GM12892 (cell line): ENCODE data around the gene AK8.

Experiments
- DNase-seq: peaks from one replicate; pipeline ENCODE4 v3.0.0; 2011; ENCODE audit not compliant: insufficient read length
- FAIRE-seq: peaks from 2 replicates; lab custom pipeline; 2011; peaks lifted over from hg19 to GRCh38; lab: Jason Lieb, UNC
- POLR2A ChIP-seq: IDR thresholded peaks from 2 replicates; pipeline ENCODE4 v1.6.1; 2011; ENCODE audit warnings: low read depth, low read length, control low read depth
- POLR2AphosphoS5 ChIP-seq: IDR thresholded peaks from 2 replicates; pipeline ENCODE4 v1.6.1; 2011; ENCODE audit warnings: low read depth, low read length, control low read depth
- TAF1 ChIP-seq: IDR thresholded peaks from 2 replicates; pipeline ENCODE4 v1.6.1; 2011; ENCODE audit warnings: low read depth, mild to moderate bottlenecking, control low read depth, low read length, borderline replicate concordance

Gene AK8

DNA sequence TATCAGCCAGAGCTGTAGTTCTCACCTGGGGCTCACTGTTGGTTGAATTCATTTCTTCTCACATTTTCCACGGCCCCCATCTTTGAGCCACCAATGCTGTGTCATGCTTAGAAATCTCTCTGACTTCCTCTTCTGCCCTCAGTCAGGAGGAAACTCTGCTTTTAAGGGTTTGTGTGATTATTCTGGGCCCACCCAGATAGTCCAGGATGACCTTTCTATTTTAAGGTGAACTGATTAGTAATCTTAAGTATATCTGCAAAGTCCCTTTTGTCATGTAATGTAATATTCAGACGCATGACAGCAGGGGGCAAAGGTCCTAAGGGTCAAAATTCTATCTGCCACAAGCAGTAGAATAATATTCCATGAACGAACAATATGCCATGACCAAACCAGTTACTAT, 88.4 kb downstream of the AK8 start:
- no peak for FAIRE-seq
- TF ChIP-seq POLR2AphosphoS5 (no peak), TAF1 (no peak), POLR2A (no peak)
- no peak for DNase-seq

- no peak for DNase-seq
- TF ChIP-seq POLR2A (no peak), TAF1 (no peak), POLR2AphosphoS5 (no peak)
- no peak for FAIRE-seq
Observed at GRCh38 chr9:132788378-132788777, 89.7 kb downstream of the AK8 start.

GRCh38 chr9:132787748-132788159, 90.3 kb downstream of the AK8 start:
- FAIRE-seq, result peak; percentile 5
- no peak for DNase-seq
- TF ChIP-seq POLR2A (no peak), POLR2AphosphoS5 (no peak), TAF1 (no peak)

DNA sequence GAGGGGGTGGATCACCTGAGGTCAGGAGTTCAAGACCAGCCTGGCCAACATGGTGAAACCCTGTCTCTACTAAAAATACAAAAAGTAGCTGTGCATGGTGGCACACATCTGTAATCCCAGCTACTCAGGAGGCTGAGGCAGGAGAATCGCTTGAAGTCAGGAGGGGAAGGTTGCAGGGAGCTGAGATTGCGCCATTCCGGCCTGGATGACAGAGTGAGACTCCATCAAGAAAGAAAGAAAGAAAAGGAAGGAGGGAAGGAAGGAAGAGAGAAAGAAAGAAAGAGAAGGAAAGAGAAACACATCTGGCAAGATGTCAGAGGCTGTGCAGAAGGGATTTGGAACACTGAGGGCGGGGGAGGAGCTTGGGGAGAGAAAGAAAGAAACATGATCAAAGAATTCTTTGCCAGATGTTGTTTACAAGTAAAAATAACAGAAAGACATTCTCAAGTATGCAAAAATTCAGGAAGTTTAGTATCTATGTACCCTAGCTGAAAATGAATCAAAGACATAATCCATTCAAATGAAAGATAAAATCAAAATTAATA, 93.7 kb downstream of the AK8 start:
- DNase-seq, result no peak
- FAIRE-seq, result no peak
- TF ChIP-seq POLR2AphosphoS5, result no peak
- no peak for TF ChIP-seq POLR2A
- no peak for TF ChIP-seq TAF1

GRCh38 chr9:132783006-132783405, 95.1 kb downstream of the AK8 start:
- FAIRE-seq, result no peak
- TF ChIP-seq TAF1 (no peak), POLR2AphosphoS5 (no peak), POLR2A (no peak)
- no peak for DNase-seq

DNA sequence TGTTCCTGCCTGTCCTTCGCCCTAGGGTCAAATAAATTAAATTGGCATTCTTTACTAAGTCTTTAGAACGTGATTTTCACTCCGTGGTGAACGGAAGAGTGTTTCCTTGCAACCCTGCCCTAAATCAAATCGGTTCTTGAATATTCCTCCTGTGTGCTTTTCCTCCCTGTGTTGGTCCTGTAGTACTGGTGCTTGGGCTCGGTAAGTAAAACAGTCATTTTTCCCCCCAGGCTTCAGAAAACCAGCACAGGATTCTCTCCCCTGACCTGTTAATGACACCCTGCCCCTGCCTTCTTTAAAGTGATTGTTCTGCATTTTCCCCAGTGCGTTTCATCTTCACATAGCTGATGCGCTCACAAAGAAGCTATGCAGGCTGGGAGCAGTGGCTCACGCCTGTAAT, 96.0 kb downstream of the AK8 start:
- TF ChIP-seq POLR2A, result no peak
- no peak for TF ChIP-seq POLR2AphosphoS5
- TF ChIP-seq TAF1, result no peak
- FAIRE-seq (no peak), DNase-seq (no peak)

DNA sequence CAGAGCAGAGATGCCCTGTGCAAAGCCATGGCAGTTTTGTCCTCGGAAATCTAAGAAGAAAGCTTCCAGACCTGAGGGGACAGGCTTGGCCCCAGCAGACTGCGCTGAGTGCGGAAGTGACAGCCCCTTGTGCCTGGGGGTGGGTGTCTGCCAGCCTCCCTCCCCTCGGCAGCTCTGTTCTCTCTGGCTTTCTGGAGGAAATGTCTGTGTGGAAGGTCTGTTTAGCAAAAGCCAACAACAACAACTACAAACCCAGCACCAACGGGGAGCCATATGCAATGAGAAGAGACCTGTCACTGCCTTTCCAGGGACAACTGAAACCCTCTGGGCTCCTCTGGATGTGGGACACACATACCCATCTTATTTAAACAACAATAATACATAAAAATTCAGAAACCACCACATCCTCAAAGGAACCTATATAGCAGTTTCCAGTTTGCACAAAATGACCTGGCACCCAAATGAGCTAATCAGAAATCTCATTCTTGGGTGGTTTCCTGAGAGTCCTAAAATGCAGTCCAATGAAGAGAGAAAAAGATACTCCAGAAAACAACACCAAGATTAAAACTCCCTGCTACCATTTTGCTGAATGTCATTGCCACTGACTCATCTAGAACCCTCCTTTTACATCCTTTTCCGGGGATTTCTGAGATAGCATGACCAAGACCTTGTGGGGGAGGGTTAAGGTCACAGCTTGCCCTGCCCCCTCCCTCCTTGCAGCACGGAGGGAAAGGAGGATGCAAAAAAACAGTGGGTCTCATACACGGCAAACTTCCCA, 97.7 kb downstream of the AK8 start:
- TF ChIP-seq TAF1 (no peak), POLR2AphosphoS5 (no peak), POLR2A (no peak)
- FAIRE-seq, result peak; percentile 73

DNA sequence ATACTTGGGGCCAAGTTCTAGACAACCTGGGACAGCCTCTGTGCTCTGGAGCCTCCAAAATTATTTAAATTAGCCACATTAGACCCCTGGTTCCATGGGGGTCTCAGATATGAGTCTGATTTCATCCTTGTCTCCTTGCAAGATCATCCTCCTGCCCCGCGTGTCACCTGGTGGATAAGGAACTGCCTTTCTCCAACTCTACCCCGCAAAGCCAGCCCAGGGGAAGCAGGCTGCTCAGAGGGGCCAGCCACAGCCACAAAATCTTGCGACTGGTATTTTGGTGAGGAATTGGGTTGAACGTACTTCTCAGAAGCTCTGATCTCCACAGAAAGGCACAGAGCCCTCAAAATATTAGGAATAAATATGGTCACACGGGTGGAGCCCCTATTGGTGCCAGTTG, 101.2 kb downstream of the AK8 start:
- FAIRE-seq (no peak), DNase-seq (no peak)
- TF ChIP-seq POLR2AphosphoS5 (no peak), POLR2A (no peak), TAF1 (no peak)

More for the DNA sequence above, 97.7 kb downstream of the AK8 start:
- DNase-seq, result no peak

- DNase-seq, result no peak
- no peak for TF ChIP-seq TAF1
- no peak for TF ChIP-seq POLR2A
- TF ChIP-seq POLR2AphosphoS5, result no peak
- no peak for FAIRE-seq
Observed at GRCh38 chr9:132776268-132776667, 101.8 kb downstream of the AK8 start.

DNA sequence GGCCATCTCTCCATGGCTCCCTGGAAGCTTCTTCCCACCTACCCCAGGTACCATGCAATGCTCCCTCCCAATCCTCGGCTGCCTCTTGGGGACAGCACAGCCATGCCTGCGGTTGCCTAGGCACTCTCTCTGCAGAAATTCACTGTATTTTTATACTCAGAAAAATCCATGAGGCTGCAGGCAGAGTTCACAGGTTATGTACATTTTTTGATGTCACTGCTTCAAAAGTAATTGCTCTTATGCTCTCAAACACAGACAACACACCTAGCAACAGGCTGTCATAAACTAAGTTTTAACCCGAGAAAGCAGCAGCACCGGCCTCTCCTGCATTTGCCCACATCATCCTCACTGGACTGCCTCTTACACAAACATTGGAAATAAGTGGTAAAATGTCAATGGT, 102.4 kb downstream of the AK8 start:
- TF ChIP-seq POLR2A, result no peak
- no peak for TF ChIP-seq POLR2AphosphoS5
- no peak for TF ChIP-seq TAF1
- FAIRE-seq, result no peak
- DNase-seq, result no peak

DNA sequence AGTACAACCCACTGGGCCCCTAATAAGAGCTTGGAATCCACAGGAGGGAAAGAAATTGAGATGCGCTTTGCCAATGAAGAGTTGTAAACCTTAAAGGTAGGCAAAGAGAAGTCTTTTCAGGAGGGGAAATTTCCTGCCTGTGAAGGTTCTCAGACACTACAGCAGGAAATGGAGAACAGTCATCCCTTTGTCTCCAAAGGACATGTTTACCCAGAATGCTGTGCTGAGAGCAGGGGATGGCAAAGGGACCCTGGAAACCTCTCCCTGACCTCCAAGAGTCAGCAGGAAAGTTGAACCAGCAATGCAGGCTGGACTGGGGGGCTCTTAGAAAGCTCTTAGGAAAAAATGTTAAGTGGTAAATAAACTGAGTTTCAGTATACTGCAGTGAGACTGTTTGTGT, 103.2 kb downstream of the AK8 start:
- FAIRE-seq, result no peak
- no peak for TF ChIP-seq POLR2A
- no peak for TF ChIP-seq POLR2AphosphoS5
- TF ChIP-seq TAF1, result no peak
- no peak for DNase-seq
